Chondrocyte (in vitro differentiated cells): ENCODE results near the gene IER5L. TPM values are rescaled to one million over a fixed set of nuclear protein-coding genes. Genes with fewer than 3 reads are reported as not detected.
A peak's percentile ranks its signal among the peaks of the same experiment; 100 is the strongest.
"Not testable (repeated sequence)": the region's sequence is repeated elsewhere in the genome, so short reads cannot be mapped to it uniquely, and the experiment has no call there.

Experiments
- DNase-seq: peaks from one replicate; pipeline ENCODE4 v3.0.0; 2021; ENCODE audit warnings: mixed read lengths, low spot score
- H3K27ac Mint-ChIP-seq: one replicate; pipeline ENCODE4 v1.8.0; 2021; ENCODE audit warnings: mild to moderate bottlenecking, moderate library complexity, mixed read lengths; ENCODE audit not compliant: unreplicated experiment
- H3K27me3 Mint-ChIP-seq: 2 replicates; pipeline ENCODE4 v1.8.0; 2021; ENCODE audit warnings: low read depth, mixed read lengths
- H3K36me3 Mint-ChIP-seq: 2 replicates; pipeline ENCODE4 v1.8.0; 2021; ENCODE audit warnings: low read depth, mixed read lengths
- H3K4me1 Mint-ChIP-seq: 2 replicates; pipeline ENCODE4 v1.8.0; 2021; ENCODE audit warnings: low read depth, mild to moderate bottlenecking, mixed read lengths
- H3K4me3 Mint-ChIP-seq: one replicate; pipeline ENCODE4 v1.8.0; 2021; ENCODE audit warnings: mild to moderate bottlenecking, moderate library complexity, mixed read lengths; ENCODE audit not compliant: unreplicated experiment
- H3K9me3 Mint-ChIP-seq: 2 replicates; pipeline ENCODE4 v1.8.0; 2021; ENCODE audit warnings: low read depth, mixed read lengths
- total RNA-seq: library from RNA; stranded (reverse); gene quantifications from 3 replicates; pipeline ENCODE4 v1.2.1, GENCODE V29; 2021
- TF ChIP-seq, protein P1 (sequence below): fragments of 200-600 bp; sonication (generic); IDR thresholded peaks from 2 replicates; pipeline ENCODE4 v1.5.0; 2021; ENCODE audit warnings: antibody characterized with exemption, mild to moderate bottlenecking, moderate library complexity

Gene IER5L
- total RNA-seq, 1 donor from 2014 or later = 37.2 TPM

DNA sequence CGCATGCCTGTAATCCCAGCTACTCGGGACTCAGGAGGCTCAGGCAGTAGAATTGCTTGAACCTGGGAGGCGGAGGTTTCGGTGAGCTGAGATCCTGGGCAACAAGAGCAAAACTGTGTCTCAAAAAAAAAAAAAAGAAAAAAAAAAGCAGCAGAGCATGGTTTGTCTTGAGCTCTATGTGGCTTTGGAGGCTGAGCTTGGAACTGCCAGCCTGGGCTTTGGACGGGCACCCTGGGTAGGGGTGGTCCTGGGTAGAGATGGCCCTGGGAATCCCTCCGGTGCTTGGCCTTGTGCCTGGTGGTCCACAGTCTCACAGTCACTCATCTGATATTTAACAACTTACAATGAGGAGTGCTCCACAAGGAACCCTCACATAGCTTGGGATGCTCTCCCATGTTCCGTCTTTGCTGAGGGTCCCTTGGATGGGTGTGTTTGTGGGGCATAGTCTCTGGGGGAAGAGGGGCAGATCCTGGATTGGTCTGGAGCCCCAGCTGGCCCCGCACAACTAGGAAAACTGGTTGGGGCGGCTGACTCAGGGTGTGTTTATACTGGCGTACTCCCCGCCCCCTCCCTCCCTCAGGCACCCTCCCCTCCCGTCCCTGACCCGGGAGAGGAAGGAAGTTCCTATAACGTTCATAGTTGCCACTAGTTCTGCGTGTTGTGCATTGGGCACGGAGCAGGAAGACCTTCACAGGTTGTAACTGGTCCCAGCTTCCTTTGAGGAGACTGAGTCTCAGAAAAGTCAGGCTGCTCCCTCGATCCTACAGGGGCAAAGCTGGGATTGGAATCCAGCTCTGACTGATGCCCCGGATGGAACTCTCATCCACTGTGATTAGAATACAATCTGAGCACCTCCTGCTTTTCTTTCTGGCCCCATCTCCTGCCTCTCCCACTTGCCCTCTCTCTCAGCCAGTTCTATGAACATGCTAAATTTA, 11.2 kb downstream of the IER5L start:
- no peaks in the 10 kb centered on the region for H3K27me3 Mint-ChIP-seq
- peak overlapping the region; percentile 97 for H3K27ac Mint-ChIP-seq
- peaks cover 33% of the 10 kb centered on the region for H3K4me1 Mint-ChIP-seq
- H3K4me3 Mint-ChIP-seq = peak overlapping the region; percentile 49
- H3K9me3 Mint-ChIP-seq = no peaks in the 10 kb centered on the region
- H3K36me3 Mint-ChIP-seq = no peaks in the 10 kb centered on the region
- TF ChIP-seq, protein P1, sequence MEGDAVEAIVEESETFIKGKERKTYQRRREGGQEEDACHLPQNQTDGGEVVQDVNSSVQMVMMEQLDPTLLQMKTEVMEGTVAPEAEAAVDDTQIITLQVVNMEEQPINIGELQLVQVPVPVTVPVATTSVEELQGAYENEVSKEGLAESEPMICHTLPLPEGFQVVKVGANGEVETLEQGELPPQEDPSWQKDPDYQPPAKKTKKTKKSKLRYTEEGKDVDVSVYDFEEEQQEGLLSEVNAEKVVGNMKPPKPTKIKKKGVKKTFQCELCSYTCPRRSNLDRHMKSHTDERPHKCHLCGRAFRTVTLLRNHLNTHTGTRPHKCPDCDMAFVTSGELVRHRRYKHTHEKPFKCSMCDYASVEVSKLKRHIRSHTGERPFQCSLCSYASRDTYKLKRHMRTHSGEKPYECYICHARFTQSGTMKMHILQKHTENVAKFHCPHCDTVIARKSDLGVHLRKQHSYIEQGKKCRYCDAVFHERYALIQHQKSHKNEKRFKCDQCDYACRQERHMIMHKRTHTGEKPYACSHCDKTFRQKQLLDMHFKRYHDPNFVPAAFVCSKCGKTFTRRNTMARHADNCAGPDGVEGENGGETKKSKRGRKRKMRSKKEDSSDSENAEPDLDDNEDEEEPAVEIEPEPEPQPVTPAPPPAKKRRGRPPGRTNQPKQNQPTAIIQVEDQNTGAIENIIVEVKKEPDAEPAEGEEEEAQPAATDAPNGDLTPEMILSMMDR = no peak
- no peak for DNase-seq

DNA sequence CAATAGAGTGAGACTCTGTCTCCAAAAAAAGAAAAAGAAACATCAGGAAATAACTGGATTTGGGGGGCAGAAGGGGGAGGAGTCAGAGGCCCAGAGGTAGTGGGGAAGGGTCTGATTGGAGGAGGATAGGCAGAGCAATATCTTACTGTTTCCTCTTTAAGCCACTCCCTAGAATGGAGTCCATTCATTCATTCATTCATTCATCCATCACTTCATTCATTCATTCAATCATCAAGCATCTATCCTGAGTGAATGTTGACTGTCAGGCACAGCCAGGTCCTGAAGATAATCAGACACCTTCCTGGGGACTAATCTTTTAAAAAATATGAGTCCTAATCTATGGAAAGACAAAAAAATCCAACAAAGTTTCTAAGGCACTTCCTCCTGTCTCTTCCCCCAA, 12.9 kb downstream of the IER5L start:
- Mint-ChIP-seq H3K27me3 (no peaks in the 10 kb centered on the region), H3K4me3 (no peak overlapping the region), H3K27ac (no peak overlapping the region), H3K4me1 (peaks cover 27% of the 10 kb centered on the region), H3K36me3 (peaks cover 3% of the 10 kb centered on the region), H3K9me3 (peaks cover 4% of the 10 kb centered on the region)
- DNase-seq = no peak
- TF ChIP-seq, protein P1 = no peak

DNA sequence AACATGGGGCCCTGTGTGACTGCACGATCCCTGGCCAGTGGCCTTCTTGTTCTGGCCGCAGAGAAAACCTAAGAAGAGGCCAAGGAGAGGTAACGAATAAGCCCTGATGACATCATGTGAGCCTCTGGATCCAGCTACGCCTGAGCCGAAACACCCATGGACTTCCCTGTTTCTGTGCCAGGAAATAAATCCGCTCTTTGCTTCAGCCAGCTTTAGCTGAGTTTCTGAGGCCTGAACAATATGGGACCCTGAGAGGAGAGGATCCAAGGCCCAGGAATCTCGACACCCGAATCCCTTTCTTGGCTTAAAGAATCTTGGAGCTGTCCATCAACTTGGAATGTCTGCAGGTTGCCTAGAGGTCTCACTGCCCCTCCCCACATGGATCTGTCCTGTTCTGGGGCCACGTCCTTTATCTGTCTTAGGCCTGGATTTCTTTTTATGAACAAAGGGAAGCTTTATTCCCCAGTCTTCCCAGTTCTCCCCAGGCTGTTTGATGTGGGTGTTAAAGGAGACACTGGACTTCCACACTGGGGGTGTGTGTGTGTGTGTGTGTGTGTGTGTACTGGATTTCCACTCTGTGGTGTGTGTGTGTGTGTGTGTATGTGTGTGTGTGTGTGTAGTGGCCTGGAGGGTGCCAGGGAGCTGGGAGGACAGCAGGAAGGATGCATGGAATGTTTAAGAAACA, 13.7 kb downstream of the IER5L start:
- H3K27ac Mint-ChIP-seq = peak overlapping the region; percentile 8
- H3K27me3 Mint-ChIP-seq = no peaks in the 10 kb centered on the region
- no peak for DNase-seq
- peaks cover 4% of the 10 kb centered on the region for H3K9me3 Mint-ChIP-seq
- TF ChIP-seq, protein P1 = no peak
- no peak overlapping the region for H3K4me3 Mint-ChIP-seq
- H3K36me3 Mint-ChIP-seq = peaks cover 3% of the 10 kb centered on the region
- H3K4me1 Mint-ChIP-seq = peaks cover 23% of the 10 kb centered on the region

- H3K4me1 Mint-ChIP-seq = peaks cover 22% of the 10 kb centered on the region
- peaks cover 3% of the 10 kb centered on the region for H3K36me3 Mint-ChIP-seq
- H3K27ac Mint-ChIP-seq = no peak overlapping the region
- no peak for DNase-seq
- TF ChIP-seq, protein P1 = no peak
- H3K4me3 Mint-ChIP-seq = no peak overlapping the region
- peaks cover 4% of the 10 kb centered on the region for H3K9me3 Mint-ChIP-seq
- H3K27me3 Mint-ChIP-seq = no peaks in the 10 kb centered on the region
Observed at GRCh38 chr9:129163753-129164152, 14.3 kb downstream of the IER5L start.

DNA sequence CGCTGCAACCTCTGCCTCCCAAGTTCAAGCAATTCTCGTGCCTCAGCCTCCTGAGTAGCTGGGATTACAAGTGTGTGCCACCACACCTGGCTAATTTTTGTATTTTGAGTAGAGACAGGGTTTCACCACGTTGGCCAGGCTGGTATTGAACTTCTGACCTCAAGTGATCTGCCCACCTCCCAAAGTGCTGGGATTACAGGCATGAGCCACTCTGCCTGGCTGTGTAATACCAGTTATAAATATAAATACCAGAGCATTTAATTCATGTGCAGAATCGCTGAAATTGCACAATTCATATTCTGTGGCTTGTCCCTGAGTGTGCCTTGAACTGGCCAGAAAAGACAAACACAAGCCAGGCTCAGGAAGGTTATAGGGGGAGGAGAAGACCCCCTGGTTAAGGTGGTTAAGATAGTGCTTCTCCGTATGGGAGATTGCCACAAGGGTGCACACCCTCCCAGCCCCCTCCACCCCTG, 14.8 kb downstream of the IER5L start:
- DNase-seq, H3K4me3 Mint-ChIP-seq, H3K27ac Mint-ChIP-seq, H3K27me3 Mint-ChIP-seq, H3K36me3 Mint-ChIP-seq, H3K9me3 Mint-ChIP-seq: not testable (repeated sequence)
- peaks cover 17% of the 10 kb centered on the region for H3K4me1 Mint-ChIP-seq
